ENCODE data around the gene ADAMTS17. TPM values are rescaled to one million over a fixed set of nuclear protein-coding genes. Genes with fewer than 3 reads are reported as not detected.

The ADAMTS17 gene
- total RNA-seq, 1 experiment from 2014 or later, result 0.15 TPM

DNA sequence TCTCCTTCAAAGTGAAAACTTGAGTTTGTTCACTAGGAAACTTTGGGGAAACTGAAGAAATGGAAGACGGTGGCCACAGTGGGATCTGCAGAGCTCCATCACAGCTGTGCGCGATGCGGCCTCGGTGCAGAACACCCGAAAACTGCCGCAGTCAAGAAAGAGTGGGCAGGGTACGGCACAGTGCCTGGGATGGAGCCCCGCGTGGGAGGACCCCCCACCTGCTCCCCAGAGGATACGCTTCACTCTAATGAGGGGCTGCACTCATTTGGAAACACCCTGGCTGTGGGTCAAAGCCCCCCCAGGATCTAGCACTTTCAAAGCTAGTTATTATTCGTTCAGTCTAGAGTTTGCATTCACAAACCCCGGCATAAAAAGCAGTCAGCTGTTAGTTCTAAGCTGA is 9.5 kb downstream of the ADAMTS17 start:
- Histone ChIP-seq H3K4me1 (ENCODE audit: insufficient read depth, low read length, poor library complexity, severe bottlenecking) (no peaks in the 10 kb centered on the region), H3K9me3 (ENCODE audit: low read depth, low read length, poor library complexity, severe bottlenecking) (no peaks in the 10 kb centered on the region), H3K4me3 (ENCODE audit: low read depth, low read length, poor library complexity, severe bottlenecking) (no peak overlapping the region), H3K36me3 (ENCODE audit: insufficient read depth, low read length, poor library complexity, severe bottlenecking) (no peaks in the 10 kb centered on the region), H3K27ac (ENCODE audit: low read depth, low read length, poor library complexity, severe bottlenecking) (no peak overlapping the region), H3K27me3 (replicated peaks; ENCODE audit: insufficient read depth, low read depth, low read length, poor library complexity) (no peaks in the 10 kb centered on the region)
- BruUV-seq (replicated peaks), result no TSS peak
- CTCF ChIA-PET, result no interaction called here
- TF ChIP-seq CTCF (conservative IDR thresholded peaks at IDR 0.05; ENCODE audit: low read depth, low read length) (no peak), EZH2 (IDR thresholded peaks at IDR 0.05; ENCODE audit: borderline replicate concordance, low read depth, low read length, poor library complexity, severe bottlenecking) (no peak)
- intact Hi-C loops (cut with micrococcal nuclease; ENCODE audit: unreplicated experiment), result no loop called here
- DNase-seq (ENCODE audit: low spot score), result no peak
- POLR2A ChIA-PET (ENCODE audit: low non-redundant PET), result no interaction called here

DNA sequence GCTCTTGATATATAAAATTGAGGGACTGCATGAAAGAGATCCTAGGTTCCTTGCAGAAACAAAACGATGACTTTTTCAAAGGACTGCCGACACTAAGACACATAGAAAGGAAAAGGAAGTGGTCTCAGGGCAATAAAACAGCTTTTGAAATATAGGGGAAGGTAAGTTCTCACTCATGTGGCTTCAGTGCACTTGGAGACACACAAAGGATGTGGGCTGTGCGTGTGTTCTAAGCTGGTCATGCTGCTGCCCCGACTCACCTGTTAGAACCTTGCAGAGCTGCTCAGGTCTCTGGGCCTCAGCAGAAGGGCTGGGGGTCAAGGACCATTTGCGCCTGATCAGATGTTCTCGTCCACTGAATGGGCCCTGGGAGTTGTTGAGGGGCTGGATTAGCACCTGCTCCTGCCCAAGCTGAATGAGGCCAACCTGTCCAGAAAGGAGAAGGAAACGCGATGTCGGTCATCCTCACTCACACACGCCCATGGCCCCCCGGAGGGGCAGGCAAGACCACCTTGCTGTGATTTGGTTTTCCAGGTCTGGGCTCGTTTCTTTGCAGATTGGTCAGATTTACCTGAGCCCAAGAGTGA is 11.1 kb downstream of the ADAMTS17 start:
- intact Hi-C loops (cut with micrococcal nuclease; ENCODE audit: unreplicated experiment), result no loop called here
- Histone ChIP-seq H3K9me3 (ENCODE audit: low read depth, low read length, poor library complexity, severe bottlenecking) (no peaks in the 10 kb centered on the region), H3K36me3 (ENCODE audit: insufficient read depth, low read length, poor library complexity, severe bottlenecking) (no peaks in the 10 kb centered on the region), H3K4me1 (ENCODE audit: insufficient read depth, low read length, poor library complexity, severe bottlenecking) (no peaks in the 10 kb centered on the region), H3K27me3 (replicated peaks; ENCODE audit: insufficient read depth, low read depth, low read length, poor library complexity) (no peaks in the 10 kb centered on the region), H3K4me3 (ENCODE audit: low read depth, low read length, poor library complexity, severe bottlenecking) (no peak overlapping the region), H3K27ac (ENCODE audit: low read depth, low read length, poor library complexity, severe bottlenecking) (no peak overlapping the region)
- DNase-seq (ENCODE audit: low spot score), result no peak
- ChIA-PET POLR2A (ENCODE audit: low non-redundant PET) (no interaction called here), CTCF (no interaction called here)
- BruUV-seq (replicated peaks), result no TSS peak
- no peak for TF ChIP-seq EZH2 (IDR thresholded peaks at IDR 0.05; ENCODE audit: borderline replicate concordance, low read depth, low read length, poor library complexity, severe bottlenecking)
- no peak for TF ChIP-seq CTCF (conservative IDR thresholded peaks at IDR 0.05; ENCODE audit: low read depth, low read length)

DNA sequence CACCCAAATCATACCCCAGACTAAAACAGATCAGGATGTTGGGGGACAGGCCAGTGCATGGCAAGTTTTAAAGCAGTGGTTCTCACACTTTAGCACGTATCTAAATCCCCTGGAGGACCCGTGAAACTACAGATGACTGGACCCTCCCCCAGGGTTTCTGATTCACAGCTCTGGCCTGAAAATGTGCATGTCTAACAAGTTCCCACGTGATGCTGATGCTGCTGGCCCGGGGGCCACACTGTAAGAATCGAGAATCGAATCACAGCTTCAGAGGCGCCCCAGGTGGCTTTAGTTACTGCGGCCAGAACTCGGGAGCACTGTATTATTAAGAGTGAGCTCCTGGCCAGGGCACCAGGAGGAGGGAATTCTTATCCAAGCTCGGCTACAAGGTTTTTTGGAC is 11.6 kb downstream of the ADAMTS17 start:
- DNase-seq (ENCODE audit: low spot score), result no peak
- Histone ChIP-seq H3K4me1 (ENCODE audit: insufficient read depth, low read length, poor library complexity, severe bottlenecking) (no peaks in the 10 kb centered on the region), H3K9me3 (ENCODE audit: low read depth, low read length, poor library complexity, severe bottlenecking) (no peaks in the 10 kb centered on the region), H3K4me3 (ENCODE audit: low read depth, low read length, poor library complexity, severe bottlenecking) (no peak overlapping the region), H3K27me3 (replicated peaks; ENCODE audit: insufficient read depth, low read depth, low read length, poor library complexity) (no peaks in the 10 kb centered on the region), H3K36me3 (ENCODE audit: insufficient read depth, low read length, poor library complexity, severe bottlenecking) (no peaks in the 10 kb centered on the region), H3K27ac (ENCODE audit: low read depth, low read length, poor library complexity, severe bottlenecking) (no peak overlapping the region)
- TF ChIP-seq EZH2 (IDR thresholded peaks at IDR 0.05; ENCODE audit: borderline replicate concordance, low read depth, low read length, poor library complexity, severe bottlenecking), result no peak
- no peak for TF ChIP-seq CTCF (conservative IDR thresholded peaks at IDR 0.05; ENCODE audit: low read depth, low read length)
- POLR2A ChIA-PET (ENCODE audit: low non-redundant PET), result no interaction called here
- intact Hi-C loops (cut with micrococcal nuclease; ENCODE audit: unreplicated experiment), result no loop called here
- no TSS peak for BruUV-seq (replicated peaks)
- CTCF ChIA-PET, result no interaction called here
